ENCODE data around the gene CD209.
"Not testable (repeated sequence)": the region's sequence is repeated elsewhere in the genome, so short reads cannot be mapped to it uniquely, and the experiment has no call there.

DNA sequence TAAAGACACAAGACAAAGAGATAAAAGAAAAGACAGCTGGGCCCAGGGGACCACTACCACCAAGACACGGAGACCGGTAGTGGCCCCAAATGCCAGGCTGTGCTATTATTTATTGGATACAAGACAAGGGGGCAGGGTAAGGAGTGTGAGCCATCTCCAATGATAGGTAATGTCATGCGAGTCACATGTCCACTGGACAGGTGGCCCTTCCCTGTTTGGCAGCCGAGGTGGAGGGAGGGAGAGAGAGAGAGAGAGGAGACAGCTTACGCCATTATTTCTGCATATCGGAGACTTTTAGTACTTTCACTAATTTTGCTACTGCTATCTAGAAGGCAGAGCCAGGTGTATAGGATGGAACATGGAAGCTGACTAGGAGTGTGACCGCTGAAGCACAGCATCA, 45.4 kb upstream of the CD209 start:
- TF ChIP-seq, protein P1, sequence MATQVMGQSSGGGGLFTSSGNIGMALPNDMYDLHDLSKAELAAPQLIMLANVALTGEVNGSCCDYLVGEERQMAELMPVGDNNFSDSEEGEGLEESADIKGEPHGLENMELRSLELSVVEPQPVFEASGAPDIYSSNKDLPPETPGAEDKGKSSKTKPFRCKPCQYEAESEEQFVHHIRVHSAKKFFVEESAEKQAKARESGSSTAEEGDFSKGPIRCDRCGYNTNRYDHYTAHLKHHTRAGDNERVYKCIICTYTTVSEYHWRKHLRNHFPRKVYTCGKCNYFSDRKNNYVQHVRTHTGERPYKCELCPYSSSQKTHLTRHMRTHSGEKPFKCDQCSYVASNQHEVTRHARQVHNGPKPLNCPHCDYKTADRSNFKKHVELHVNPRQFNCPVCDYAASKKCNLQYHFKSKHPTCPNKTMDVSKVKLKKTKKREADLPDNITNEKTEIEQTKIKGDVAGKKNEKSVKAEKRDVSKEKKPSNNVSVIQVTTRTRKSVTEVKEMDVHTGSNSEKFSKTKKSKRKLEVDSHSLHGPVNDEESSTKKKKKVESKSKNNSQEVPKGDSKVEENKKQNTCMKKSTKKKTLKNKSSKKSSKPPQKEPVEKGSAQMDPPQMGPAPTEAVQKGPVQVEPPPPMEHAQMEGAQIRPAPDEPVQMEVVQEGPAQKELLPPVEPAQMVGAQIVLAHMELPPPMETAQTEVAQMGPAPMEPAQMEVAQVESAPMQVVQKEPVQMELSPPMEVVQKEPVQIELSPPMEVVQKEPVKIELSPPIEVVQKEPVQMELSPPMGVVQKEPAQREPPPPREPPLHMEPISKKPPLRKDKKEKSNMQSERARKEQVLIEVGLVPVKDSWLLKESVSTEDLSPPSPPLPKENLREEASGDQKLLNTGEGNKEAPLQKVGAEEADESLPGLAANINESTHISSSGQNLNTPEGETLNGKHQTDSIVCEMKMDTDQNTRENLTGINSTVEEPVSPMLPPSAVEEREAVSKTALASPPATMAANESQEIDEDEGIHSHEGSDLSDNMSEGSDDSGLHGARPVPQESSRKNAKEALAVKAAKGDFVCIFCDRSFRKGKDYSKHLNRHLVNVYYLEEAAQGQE (IDR thresholded peaks at IDR 0.05; ENCODE audit: low read depth) = not testable (repeated sequence)
- not testable (repeated sequence) for TF ChIP-seq POLR2A (IDR thresholded peaks at IDR 0.05; ENCODE audit: borderline replicate concordance, extremely low read depth, insufficient read depth, insufficient read length); TCF7L2 (IDR thresholded peaks at IDR 0.05; ENCODE audit: borderline replicate concordance, extremely low read depth, insufficient read depth, insufficient read length); ZNF274 (IDR thresholded peaks at IDR 0.05; ENCODE audit: low read depth, low read length); RAD21 (IDR thresholded peaks at IDR 0.05; ENCODE audit: low read depth); FOSL1 (IDR thresholded peaks at IDR 0.05; ENCODE audit: low read depth); POLR2AphosphoS5 (IDR thresholded peaks at IDR 0.05; ENCODE audit: low read depth, low read length); CEBPB (IDR thresholded peaks at IDR 0.05; ENCODE audit: low read depth); SIN3A (IDR thresholded peaks at IDR 0.05; ENCODE audit: low read depth); EZH2 (IDR thresholded peaks at IDR 0.05)
- TF ChIP-seq, protein P2, sequence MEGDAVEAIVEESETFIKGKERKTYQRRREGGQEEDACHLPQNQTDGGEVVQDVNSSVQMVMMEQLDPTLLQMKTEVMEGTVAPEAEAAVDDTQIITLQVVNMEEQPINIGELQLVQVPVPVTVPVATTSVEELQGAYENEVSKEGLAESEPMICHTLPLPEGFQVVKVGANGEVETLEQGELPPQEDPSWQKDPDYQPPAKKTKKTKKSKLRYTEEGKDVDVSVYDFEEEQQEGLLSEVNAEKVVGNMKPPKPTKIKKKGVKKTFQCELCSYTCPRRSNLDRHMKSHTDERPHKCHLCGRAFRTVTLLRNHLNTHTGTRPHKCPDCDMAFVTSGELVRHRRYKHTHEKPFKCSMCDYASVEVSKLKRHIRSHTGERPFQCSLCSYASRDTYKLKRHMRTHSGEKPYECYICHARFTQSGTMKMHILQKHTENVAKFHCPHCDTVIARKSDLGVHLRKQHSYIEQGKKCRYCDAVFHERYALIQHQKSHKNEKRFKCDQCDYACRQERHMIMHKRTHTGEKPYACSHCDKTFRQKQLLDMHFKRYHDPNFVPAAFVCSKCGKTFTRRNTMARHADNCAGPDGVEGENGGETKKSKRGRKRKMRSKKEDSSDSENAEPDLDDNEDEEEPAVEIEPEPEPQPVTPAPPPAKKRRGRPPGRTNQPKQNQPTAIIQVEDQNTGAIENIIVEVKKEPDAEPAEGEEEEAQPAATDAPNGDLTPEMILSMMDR (IDR thresholded peaks at IDR 0.05 in 2 of 3, conservative IDR thresholded peaks at IDR 0.05 in 1 of 3; ENCODE audit: borderline replicate concordance in 1 of 3, insufficient read depth in 1 of 3, low read depth in 2 of 3, low read length in 2 of 3) = not testable (repeated sequence)
- TF ChIP-seq, protein P3, sequence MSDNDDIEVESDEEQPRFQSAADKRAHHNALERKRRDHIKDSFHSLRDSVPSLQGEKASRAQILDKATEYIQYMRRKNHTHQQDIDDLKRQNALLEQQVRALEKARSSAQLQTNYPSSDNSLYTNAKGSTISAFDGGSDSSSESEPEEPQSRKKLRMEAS (IDR thresholded peaks at IDR 0.05) = not testable (repeated sequence)
- TF ChIP-seq, protein P4, sequence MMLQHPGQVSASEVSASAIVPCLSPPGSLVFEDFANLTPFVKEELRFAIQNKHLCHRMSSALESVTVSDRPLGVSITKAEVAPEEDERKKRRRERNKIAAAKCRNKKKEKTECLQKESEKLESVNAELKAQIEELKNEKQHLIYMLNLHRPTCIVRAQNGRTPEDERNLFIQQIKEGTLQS (IDR thresholded peaks at IDR 0.05) = not testable (repeated sequence)

Data from HCT116 (cell line).